ENCODE data around the gene JADE2. TPM values are rescaled to one million over a fixed set of nuclear protein-coding genes. Genes with fewer than 3 reads are reported as not detected.
"Not testable (repeated sequence)": the region's sequence is repeated elsewhere in the genome, so short reads cannot be mapped to it uniquely, and the experiment has no call there.

The JADE2 gene
- total RNA-seq, 1 donor from 2014 or later: 25.2 TPM

- DNase-seq (ENCODE audit: low spot score in 2 of 2, unreplicated experiment in 2 of 2): no peak
- TF ChIP-seq, protein P1, sequence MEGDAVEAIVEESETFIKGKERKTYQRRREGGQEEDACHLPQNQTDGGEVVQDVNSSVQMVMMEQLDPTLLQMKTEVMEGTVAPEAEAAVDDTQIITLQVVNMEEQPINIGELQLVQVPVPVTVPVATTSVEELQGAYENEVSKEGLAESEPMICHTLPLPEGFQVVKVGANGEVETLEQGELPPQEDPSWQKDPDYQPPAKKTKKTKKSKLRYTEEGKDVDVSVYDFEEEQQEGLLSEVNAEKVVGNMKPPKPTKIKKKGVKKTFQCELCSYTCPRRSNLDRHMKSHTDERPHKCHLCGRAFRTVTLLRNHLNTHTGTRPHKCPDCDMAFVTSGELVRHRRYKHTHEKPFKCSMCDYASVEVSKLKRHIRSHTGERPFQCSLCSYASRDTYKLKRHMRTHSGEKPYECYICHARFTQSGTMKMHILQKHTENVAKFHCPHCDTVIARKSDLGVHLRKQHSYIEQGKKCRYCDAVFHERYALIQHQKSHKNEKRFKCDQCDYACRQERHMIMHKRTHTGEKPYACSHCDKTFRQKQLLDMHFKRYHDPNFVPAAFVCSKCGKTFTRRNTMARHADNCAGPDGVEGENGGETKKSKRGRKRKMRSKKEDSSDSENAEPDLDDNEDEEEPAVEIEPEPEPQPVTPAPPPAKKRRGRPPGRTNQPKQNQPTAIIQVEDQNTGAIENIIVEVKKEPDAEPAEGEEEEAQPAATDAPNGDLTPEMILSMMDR (IDR thresholded peaks at IDR 0.05; ENCODE audit: unreplicated experiment): no peak
- H3K9me3 Mint-ChIP-seq: no peaks in the 10 kb centered on the region
- H3K27ac Mint-ChIP-seq: no peak overlapping the region
- H3K4me1 Mint-ChIP-seq: no peaks in the 10 kb centered on the region
- no peaks in the 10 kb centered on the region for H3K27me3 Mint-ChIP-seq (ENCODE audit: low read depth)
- no peaks in the 10 kb centered on the region for H3K36me3 Mint-ChIP-seq
- H3K4me3 Mint-ChIP-seq: no peak overlapping the region
Observed at GRCh38 chr5:134590992-134591659, 65.7 kb downstream of the JADE2 start.

- TF ChIP-seq, protein P1 (IDR thresholded peaks at IDR 0.05; ENCODE audit: unreplicated experiment): no peak
- Mint-ChIP-seq H3K4me3 (no peak overlapping the region), H3K4me1 (no peaks in the 10 kb centered on the region), H3K36me3 (no peaks in the 10 kb centered on the region), H3K27ac (no peak overlapping the region), H3K9me3 (peaks cover 3% of the 10 kb centered on the region), H3K27me3 (ENCODE audit: low read depth) (no peaks in the 10 kb centered on the region)
- no peak for DNase-seq (ENCODE audit: low spot score in 2 of 2, unreplicated experiment in 2 of 2)
Observed at GRCh38 chr5:134592141-134592746, 66.8 kb downstream of the JADE2 start.

- H3K36me3 Mint-ChIP-seq: no peaks in the 10 kb centered on the region
- TF ChIP-seq, protein P1 (IDR thresholded peaks at IDR 0.05; ENCODE audit: unreplicated experiment): no peak
- H3K4me3 Mint-ChIP-seq: no peak overlapping the region
- DNase-seq (ENCODE audit: low spot score in 2 of 2, unreplicated experiment in 2 of 2): no peak
- H3K27me3 Mint-ChIP-seq (ENCODE audit: low read depth): no peaks in the 10 kb centered on the region
- H3K4me1 Mint-ChIP-seq: no peaks in the 10 kb centered on the region
- no peak overlapping the region for H3K27ac Mint-ChIP-seq
- peaks cover 3% of the 10 kb centered on the region for H3K9me3 Mint-ChIP-seq
Observed at GRCh38 chr5:134594336-134594735, 68.9 kb downstream of the JADE2 start.

- Mint-ChIP-seq H3K27me3 (ENCODE audit: low read depth) (no peaks in the 10 kb centered on the region), H3K4me1 (no peaks in the 10 kb centered on the region), H3K27ac (no peak overlapping the region), H3K9me3 (peaks cover 3% of the 10 kb centered on the region), H3K36me3 (no peaks in the 10 kb centered on the region), H3K4me3 (no peak overlapping the region)
- TF ChIP-seq, protein P1 (IDR thresholded peaks at IDR 0.05; ENCODE audit: unreplicated experiment): no peak
- no peak for DNase-seq (ENCODE audit: low spot score in 2 of 2, unreplicated experiment in 2 of 2)
Observed at GRCh38 chr5:134594797-134595457, 69.5 kb downstream of the JADE2 start.

DNA sequence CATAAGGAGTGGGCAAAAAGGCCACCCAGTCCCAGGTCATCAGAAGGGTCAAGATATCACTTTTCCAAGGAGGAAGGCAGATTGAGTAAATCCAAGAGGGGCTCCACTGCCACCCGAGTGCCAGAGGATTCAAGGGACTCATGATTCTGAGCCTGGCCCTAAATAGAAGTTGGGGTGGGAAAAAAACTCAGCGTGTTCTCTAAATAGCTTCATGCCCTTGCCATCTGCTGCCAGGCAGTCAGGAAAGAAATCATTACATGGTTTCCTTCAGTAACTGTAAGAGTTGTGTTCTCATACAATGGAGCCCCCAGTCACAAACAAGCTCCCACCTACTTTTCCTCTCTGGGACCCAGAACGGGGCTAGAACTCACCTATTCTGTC is 70.0 kb downstream of the JADE2 start:
- Mint-ChIP-seq H3K27me3 (ENCODE audit: low read depth) (no peaks in the 10 kb centered on the region), H3K27ac (no peak overlapping the region), H3K4me3 (no peak overlapping the region), H3K4me1 (no peaks in the 10 kb centered on the region), H3K9me3 (peaks cover 3% of the 10 kb centered on the region), H3K36me3 (no peaks in the 10 kb centered on the region)
- DNase-seq (ENCODE audit: low spot score in 2 of 2, unreplicated experiment in 2 of 2): no peak
- TF ChIP-seq, protein P1 (IDR thresholded peaks at IDR 0.05; ENCODE audit: unreplicated experiment): no peak

DNA sequence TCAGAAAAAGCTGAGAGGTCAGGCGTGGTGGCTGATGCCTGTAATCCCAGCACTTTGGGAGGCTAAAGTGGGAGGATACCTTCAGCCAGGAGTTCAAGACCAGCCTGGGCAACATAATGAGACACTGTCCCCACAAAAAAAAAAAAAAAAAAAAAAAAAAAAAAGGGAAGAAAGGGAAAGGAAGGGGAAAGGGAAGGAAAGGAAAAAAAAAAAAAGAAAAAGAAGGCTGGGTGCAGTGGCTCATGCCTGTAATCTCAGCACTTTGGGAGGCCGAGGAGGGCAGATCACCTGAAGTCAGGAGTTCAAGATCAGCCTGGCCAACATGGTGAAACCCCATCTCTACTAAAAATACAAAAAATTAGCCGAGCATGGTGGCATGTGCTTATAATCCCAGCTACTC is 74.3 kb downstream of the JADE2 start:
- not testable (repeated sequence) for H3K4me3 Mint-ChIP-seq

More for the DNA sequence above, 74.3 kb downstream of the JADE2 start:
- H3K27me3 Mint-ChIP-seq (ENCODE audit: low read depth); H3K27ac Mint-ChIP-seq; H3K36me3 Mint-ChIP-seq; H3K4me1 Mint-ChIP-seq; H3K9me3 Mint-ChIP-seq; DNase-seq (ENCODE audit: low spot score in 2 of 2, unreplicated experiment in 2 of 2): not testable (repeated sequence)
